GM12878 (cell line): ENCODE measurements around the gene DUSP12.

Experiments
- ATF3 ChIP-seq: IDR thresholded peaks from 2 replicates; pipeline ENCODE4 v1.6.1; 2011; ENCODE audit warnings: low read depth, mild to moderate bottlenecking, low read length, moderate library complexity, borderline replicate concordance; ENCODE audit errors: extremely low read depth
- CEBPB ChIP-seq, 2 experiments: fragments of 150-350 bp in 1 of 2; IDR thresholded peaks; 2 replicates each; pipeline ENCODE4 v1.6.1; 2012 to 2014; ENCODE audit warnings: low read depth in 2 of 2, low read length in 2 of 2, borderline replicate concordance in 1 of 2, inconsistent platforms in 1 of 2
- CREM ChIP-seq: IDR thresholded peaks from 2 replicates; pipeline ENCODE4 v1.6.1; 2014; ENCODE audit warnings: antibody characterized with exemption, low read depth
- CTCF ChIP-seq, 3 experiments: IDR thresholded peaks in 2 of 3; conservative IDR thresholded peaks in 1 of 3; 2 replicates each; pipeline ENCODE4 v1.5.1; 2011; ENCODE audit warnings: low read depth in 3 of 3, low read length in 3 of 3, mild to moderate bottlenecking in 3 of 3, control low read depth in 2 of 3, moderate library complexity in 2 of 3, inconsistent platforms in 1 of 3, mixed read lengths in 1 of 3; ENCODE audit not compliant: control insufficient read depth in 2 of 3, insufficient read depth in 1 of 3; ENCODE audit errors: extremely low read depth in 1 of 3
- NR2C2 ChIP-seq: IDR thresholded peaks from 2 replicates; pipeline ENCODE4 v1.6.1; 2011; ENCODE audit warnings: borderline replicate concordance, low read depth; ENCODE audit not compliant: control insufficient read depth, insufficient read length
- POLR2A ChIP-seq: IDR thresholded peaks from 2 replicates; pipeline ENCODE4 v1.6.1; 2011; ENCODE audit warnings: low read depth, mild to moderate bottlenecking, low read length
- POLR2AphosphoS5 ChIP-seq: IDR thresholded peaks from 2 replicates; pipeline ENCODE4 v1.6.1; 2011; ENCODE audit warnings: mild to moderate bottlenecking, low read length, inconsistent platforms
- RAD21 ChIP-seq: IDR thresholded peaks from 2 replicates; pipeline ENCODE4 v1.6.1; 2011; ENCODE audit warnings: mild to moderate bottlenecking, low read depth, low read length, moderate library complexity; ENCODE audit not compliant: insufficient read depth
- RB1 ChIP-seq: fragments of 450-650 bp; formaldehyde crosslinking; IDR thresholded peaks from 2 replicates; pipeline ENCODE4 v1.6.1; 2017; ENCODE audit warnings: mild to moderate bottlenecking, borderline replicate concordance
- SPI1 ChIP-seq: IDR thresholded peaks from 2 replicates; pipeline ENCODE4 v1.6.1; 2011; ENCODE audit warnings: low read depth, mild to moderate bottlenecking, low read length, moderate library complexity, borderline replicate concordance; ENCODE audit not compliant: insufficient read depth
- STAT3 ChIP-seq: IDR thresholded peaks from 2 replicates; pipeline ENCODE4 v1.6.1; 2011; ENCODE audit warnings: low read depth, low read length, improper control_type of control experiment
- TCF3 ChIP-seq: IDR thresholded peaks from 2 replicates; pipeline ENCODE4 v1.6.1; 2012; ENCODE audit warnings: low read depth, mild to moderate bottlenecking, low read length, borderline replicate concordance; ENCODE audit not compliant: insufficient read depth
- ZBTB33 ChIP-seq: fragments of 450-650 bp; IDR thresholded peaks from 2 replicates; pipeline ENCODE4 v1.6.1; 2017; ENCODE audit warnings: mild to moderate bottlenecking

- TF ChIP-seq ZBTB33 (no peak), CTCF (IDR thresholded peaks at IDR 0.05 in 2 of 3, conservative IDR thresholded peaks at IDR 0.05 in 1 of 3; ENCODE audit: control insufficient read depth in 2 of 3, extremely low read depth in 1 of 3, insufficient read depth in 1 of 3, low read depth in 3 of 3, low read length in 3 of 3) (no peak), POLR2A (no peak), CEBPB (IDR thresholded peaks at IDR 0.05; ENCODE audit: borderline replicate concordance in 1 of 2, low read depth in 2 of 2, low read length in 2 of 2) (no peak), POLR2AphosphoS5 (no peak), RB1 (no peak), CREM (no peak), SPI1 (no peak), ATF3 (no peak), RAD21 (no peak), STAT3 (no peak), NR2C2 (no peak), TCF3 (no peak)
These were observed 18.9 kb downstream of the DUSP12 start for GRCh38 chr1:161768461-161768860.
